ENCODE results near the gene NCAM2.
A peak's percentile ranks its signal among the peaks of the same experiment; 100 is the strongest.

The NCAM2 gene

GRCh38 chr21:20997636-20998455, at the start of gene NCAM2:
Gene NCAM2, plus strand, starts transcription at chr21:20998409.
- peak; percentile 49 for DNase-seq

GRCh38 chr21:20949884-20950283, 48.3 kb upstream of the NCAM2 start:
- no peak for DNase-seq

GRCh38 chr21:20965816-20966215, 32.4 kb upstream of the NCAM2 start:
- DNase-seq, result no peak

- DNase-seq, result no peak
Measured at GRCh38 chr21:20968391-20968790, 29.8 kb upstream of the NCAM2 start.

- no peak for DNase-seq
Measured at GRCh38 chr21:20970691-20971090, 27.5 kb upstream of the NCAM2 start.

GRCh38 chr21:20971296-20971921, 26.8 kb upstream of the NCAM2 start:
- DNase-seq, result no peak

- no peak for DNase-seq
Measured at GRCh38 chr21:20994790-20995189, 3.4 kb upstream of the NCAM2 start.

- DNase-seq, result no peak
Measured at GRCh38 chr21:20996421-20997310, 1.5 kb upstream of the NCAM2 start.

GRCh38 chr21:20997311-20997635, 936 bp upstream of the NCAM2 start:
- no peak for DNase-seq

- no peak for DNase-seq
Measured at GRCh38 chr21:20998456-20998789, 214 bp downstream of the NCAM2 start.

- DNase-seq, result no peak
Measured at GRCh38 chr21:20998886-20999285, 677 bp downstream of the NCAM2 start.

GRCh38 chr21:20999659-21000058, 1.4 kb downstream of the NCAM2 start:
- DNase-seq, result peak; percentile 7

- no peak for DNase-seq
Measured at GRCh38 chr21:21000591-21001175, 2.5 kb downstream of the NCAM2 start.

GRCh38 chr21:21001591-21002100, 3.4 kb downstream of the NCAM2 start:
- no peak for DNase-seq

- DNase-seq, result no peak
Measured at GRCh38 chr21:21002153-21002552, 3.9 kb downstream of the NCAM2 start.

- no peak for DNase-seq
Measured at GRCh38 chr21:21003701-21004100, 5.5 kb downstream of the NCAM2 start.

- DNase-seq, result no peak
Measured at GRCh38 chr21:21007606-21008005, 9.4 kb downstream of the NCAM2 start.

- DNase-seq, result no peak
Measured at GRCh38 chr21:21010228-21010627, 12.0 kb downstream of the NCAM2 start.

- DNase-seq, result no peak
Measured at GRCh38 chr21:21010698-21011097, 12.5 kb downstream of the NCAM2 start.

GRCh38 chr21:21018821-21019220, 20.6 kb downstream of the NCAM2 start:
- DNase-seq, result no peak

GRCh38 chr21:21019681-21020080, 21.5 kb downstream of the NCAM2 start:
- DNase-seq, result no peak

- DNase-seq, result no peak
Measured at GRCh38 chr21:21025742-21026141, 27.5 kb downstream of the NCAM2 start.

GRCh38 chr21:21028275-21028820, 30.1 kb downstream of the NCAM2 start:
- DNase-seq, result no peak

All from activated gamma-delta T cell treated with Interleukin-2 at 50 U/mL for 16 hours (primary cell).